CD1c-positive myeloid dendritic cell (primary cell): ENCODE data around the gene BRINP2.

ENCODE experiments used
- DNase-seq: peaks from one replicate; pipeline ENCODE4 v3.0.0-alpha.2; 2016; ENCODE audit errors: extremely low spot score

The BRINP2 gene

DNA sequence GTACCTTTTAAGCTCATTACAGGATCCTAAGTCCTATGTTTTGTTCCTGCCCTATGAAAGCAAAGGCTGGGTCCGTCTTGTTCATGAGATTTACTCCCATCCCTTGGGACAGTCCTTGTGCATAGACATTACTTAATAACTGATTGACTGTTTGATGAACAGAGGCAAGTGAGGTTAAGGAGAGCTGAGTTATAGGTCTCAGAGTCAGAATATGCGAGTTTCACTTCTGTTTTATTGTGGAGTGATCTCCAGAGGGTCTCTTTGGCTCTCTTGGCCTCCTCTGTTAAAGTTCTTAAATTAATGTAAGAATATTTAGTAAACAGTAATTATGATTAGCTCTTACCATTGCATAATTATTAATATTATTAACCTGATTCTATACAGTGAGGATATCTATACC is 52.6 kb downstream of the BRINP2 start:
- no peak for DNase-seq

DNA sequence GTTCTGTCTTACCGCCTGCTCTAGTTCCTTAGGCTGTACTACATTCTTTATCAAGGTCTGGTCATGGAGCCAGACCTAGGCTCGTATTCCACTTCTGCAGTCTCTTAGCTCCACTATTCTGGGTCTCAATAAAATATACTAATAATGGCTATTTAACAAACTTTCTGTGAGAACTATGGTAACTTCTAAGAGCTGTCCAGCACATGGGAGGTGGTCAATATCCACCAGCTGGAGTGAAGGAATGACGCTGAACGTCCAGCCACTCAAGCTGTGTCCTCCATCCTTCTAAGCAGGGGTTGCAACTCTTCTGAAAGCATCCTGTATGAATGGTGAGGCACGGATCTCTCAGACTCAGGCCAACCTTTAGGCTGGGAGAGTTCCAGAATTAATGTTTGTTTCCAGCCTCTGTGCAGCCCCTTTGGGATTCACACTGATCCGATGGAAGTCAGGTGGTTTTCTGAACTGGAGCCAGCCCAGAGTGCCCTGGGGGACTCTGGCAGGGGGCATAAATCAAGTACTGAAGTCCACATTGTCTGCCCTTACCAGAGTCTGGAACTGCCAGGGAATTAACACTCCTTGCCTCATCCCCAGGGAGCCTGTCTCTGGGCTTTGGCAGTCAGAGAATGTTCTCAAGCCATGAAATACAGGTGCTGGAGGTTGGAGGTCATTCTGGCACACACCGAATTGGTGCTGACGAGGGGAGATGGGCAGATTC is 57.4 kb downstream of the BRINP2 start:
- DNase-seq: no peak

DNA sequence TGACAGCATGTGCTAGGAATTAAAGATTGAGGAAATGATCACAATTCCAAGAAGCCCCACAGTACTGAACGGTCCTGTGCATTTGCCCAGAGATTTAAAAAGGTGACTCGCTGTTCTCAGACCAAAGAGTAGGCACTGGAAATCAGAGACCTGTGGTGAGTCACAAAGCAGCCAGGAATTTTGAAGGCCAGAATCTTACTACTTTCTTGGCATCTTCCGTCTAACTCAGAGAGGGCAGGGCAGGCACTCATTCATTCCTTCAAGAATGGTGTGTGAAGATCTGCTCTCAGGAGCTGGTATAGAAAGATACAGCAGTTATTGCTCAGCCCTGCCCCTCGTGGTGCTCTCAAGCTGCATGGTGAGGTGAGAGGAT is 57.9 kb downstream of the BRINP2 start:
- no peak for DNase-seq

DNA sequence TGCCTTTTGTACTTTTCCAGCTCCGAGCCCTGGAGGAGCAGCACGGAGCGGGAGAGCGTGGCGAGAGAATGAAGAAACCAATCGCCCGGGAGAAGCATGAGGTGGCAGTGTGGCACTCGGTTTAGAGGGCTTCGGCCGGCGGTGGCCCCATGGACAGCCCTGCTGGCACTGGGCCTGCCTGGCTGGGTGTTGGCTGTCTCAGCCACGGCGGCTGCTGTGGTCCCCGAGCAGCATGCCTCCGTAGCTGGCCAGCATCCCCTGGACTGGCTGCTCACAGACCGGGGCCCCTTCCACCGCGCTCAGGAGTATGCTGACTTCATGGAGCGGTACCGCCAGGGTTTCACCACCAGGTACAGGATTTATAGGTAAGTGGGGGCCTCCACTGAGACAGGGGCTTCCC is 59.0 kb downstream of the BRINP2 start:
- no peak for DNase-seq

DNA sequence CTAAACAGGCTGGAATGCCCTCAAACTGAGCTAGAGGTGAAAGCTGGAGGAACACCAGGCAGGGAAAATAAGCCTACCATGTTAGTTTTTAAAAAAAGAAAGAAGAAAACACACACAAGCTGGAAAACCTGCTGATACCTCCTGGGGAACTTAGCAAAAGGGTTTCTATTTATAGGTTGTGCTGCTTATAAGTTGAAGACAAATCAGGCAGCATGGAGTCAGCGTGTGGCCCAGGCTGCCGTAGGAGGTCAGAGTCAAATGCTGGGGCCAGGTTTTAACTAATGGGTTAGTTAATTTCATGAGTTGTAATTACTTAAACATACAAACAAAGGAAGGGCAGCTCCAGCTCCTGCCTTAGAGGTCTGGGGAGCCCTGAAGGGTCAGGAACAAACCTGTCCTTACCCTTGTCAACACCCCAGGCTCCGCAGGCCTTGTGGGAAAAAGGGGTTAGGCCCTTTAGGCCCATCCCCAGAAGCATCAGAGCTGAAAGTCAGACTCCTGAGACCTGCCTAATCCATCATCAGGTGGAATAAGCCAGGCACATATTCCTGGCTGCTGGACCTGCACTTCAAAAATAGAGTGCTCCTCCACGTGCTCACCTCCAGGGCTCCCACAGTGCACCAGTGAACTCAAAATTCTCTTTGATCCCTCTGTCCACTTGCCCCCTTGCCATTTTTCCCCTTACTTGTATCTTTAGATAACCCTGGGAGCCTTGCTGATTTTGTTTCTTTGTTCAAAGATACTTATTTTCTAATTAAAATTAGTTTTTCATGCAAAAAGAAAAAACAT is 59.7 kb downstream of the BRINP2 start:
- no peak for DNase-seq

DNA sequence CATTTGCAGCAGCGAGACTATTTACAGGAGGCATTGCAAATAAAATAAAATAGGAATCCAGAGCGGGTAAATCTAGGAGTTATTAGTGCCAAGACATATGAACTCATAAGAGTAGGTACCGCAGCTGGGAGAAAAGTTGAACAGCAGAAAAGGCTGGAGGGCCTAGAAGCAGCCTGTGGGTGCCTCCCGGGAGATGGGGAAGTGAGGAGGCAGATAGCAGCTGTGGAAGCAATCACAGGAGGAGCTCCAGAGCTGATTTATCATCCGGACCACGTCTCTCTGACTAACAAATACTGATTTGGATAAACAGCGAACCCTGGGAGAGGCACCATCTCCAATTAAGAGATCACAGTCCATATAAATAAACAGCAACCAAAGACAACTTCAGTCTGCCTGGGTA is 64.6 kb downstream of the BRINP2 start:
- DNase-seq: no peak

DNA sequence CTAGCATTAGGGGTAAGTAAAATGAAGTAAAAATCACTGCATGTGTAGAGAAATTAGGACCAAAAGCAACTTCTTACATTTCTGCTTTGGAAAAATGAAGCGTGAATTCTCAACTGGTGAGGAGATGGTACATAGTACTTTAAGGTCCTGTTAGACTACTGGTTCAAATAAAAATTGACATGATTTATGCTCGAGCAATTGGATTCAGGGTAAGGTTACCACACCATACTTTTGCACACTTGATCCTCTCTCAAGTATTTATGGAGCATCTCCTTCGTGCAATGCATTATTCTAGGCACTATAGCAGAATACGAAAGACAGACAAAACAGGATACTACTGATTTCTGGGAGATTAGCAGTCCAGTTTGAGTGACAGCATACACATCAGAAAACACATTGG is 66.2 kb downstream of the BRINP2 start:
- DNase-seq: no peak

DNA sequence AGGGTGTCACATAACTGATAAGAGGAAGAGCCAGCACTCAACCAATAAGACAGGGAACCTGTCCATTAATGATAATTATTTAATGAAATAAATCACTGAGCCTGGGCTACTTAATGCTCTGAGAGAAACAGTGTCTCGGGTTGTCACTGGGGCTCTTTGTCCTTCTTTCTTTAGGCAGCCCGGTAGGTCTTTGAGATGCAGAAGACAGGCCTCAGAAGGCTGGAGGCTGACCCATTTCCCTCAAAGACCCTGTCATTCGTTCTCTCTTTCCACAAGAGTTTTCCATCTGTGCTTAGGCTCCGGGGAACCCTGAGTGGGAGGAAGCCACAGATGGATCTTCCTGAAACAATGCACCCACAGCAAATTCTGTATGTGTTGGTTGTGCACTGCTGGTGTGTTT is 68.2 kb downstream of the BRINP2 start:
- DNase-seq: no peak

DNA sequence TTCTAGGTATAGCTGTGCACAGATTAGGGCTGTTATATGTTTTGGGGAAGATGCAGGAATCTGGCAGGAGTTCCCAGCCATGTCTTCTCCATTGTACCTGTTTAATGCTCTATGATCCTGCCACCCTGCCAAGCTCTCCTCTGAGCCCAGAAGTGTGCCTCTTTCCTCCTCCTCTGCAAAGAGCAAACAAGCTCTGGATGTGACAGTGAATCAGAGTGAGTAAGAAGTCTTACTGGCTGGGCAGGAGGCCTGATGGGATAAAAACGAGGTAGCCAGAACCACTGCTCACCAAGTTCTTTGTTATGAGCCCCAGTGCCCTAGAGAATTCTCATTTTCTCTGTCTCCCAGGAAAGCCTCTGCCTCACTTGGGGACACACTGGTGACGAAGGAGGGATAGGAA is 69.0 kb downstream of the BRINP2 start:
- DNase-seq: no peak

DNA sequence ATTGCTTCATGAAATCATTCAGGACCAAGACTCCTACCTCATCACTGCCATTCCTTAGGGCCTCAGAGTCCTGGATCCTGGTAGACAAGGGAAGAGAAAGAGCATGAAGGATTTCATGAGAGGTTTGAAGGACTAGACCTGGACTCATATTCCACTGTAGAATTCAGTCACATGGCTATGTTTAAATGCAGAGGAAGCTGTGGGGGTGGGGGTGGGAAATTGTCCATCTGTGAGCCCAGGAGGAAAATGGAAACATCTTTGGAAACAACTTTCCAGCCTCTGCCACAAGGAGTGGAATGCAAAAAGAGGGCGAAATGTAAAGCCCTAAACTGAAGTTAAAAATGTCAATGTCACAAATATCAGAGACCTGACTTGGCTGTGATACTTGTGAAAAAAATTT is 73.0 kb downstream of the BRINP2 start:
- DNase-seq: no peak

DNA sequence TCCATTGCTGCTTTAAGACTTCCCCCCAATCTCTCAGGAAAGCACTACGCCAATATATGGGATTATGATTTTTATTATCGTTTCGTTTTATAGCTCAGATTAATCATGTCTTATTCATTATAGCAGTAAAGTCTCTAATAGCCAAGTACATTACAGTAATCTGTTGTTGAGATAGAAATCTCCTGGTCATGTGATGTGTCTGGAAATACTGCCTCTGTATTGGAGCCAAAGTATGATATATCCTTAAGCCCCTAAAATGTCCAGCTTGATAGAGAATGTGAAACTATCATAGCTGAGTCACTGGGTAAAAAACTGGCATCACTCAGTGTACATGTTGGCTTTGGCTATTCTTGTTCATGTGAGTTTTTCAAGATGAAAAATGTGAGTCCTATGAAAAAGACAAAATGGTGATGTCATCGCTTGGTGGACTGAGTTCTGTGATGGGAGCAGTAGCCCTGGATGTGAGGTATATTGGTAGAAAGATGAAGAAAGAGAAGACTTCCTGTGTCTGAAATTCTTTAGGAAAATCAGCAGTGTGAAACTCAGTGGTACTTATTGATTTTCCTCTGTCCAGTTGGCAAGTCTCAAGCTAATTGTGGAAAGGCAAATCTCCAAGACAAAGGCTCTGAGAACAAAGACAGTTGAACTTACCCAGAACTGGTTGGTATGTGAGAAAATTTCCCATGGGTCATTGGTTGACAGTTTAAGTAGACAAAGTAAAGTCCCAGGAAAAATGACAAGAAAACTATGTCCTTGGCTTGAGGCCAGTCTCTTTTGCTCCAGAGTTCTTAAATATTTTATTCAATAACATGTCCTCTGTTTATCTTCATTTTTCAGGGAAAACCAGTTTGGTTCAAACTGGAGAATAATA is 76.2 kb downstream of the BRINP2 start:
- no peak for DNase-seq

DNA sequence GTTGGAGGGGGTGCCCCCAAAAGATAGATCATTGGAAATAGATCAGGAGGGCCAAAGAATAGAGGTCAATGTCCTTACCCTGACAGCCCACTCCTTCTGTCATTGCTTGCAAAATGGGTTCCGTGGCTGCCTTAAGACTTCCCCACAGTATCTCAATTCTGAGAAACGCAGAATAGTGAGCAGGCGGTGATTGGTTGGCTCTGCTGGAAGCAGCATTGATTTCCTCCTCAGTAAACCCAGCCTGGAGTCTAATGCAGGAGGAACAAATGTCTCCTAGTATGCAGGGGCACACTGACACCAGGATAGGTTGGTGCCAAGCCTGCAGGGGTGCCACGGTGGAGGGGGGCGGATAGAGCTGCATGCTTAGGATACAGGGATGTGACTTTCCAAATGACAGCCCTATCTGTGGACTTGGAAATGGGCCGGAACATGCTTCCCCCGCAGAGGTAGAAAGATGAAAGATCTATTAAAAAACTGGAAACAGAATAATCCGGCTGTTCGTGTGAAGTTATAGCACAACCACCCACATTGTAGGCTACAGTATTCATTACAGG is 76.9 kb downstream of the BRINP2 start:
- DNase-seq: no peak

DNA sequence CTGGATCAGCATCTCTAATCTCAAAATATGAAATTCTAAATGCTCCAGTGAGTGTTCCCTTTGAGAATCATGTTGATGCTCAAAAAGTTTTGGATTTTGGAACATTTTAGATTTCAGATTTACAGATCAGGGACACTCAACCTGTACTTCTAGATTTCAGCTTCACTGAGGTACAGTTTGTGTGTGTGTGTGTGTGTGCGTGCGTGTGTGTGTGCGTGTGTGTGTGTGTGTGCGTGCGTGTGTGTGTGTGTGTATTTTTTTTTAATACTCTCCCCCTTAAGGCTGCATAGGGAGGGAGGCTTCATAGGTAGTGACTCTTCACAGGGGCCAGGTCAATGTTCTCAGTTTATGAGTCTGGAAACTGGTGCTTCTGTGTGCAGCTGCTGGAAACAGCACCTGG is 77.5 kb downstream of the BRINP2 start:
- no peak for DNase-seq

DNA sequence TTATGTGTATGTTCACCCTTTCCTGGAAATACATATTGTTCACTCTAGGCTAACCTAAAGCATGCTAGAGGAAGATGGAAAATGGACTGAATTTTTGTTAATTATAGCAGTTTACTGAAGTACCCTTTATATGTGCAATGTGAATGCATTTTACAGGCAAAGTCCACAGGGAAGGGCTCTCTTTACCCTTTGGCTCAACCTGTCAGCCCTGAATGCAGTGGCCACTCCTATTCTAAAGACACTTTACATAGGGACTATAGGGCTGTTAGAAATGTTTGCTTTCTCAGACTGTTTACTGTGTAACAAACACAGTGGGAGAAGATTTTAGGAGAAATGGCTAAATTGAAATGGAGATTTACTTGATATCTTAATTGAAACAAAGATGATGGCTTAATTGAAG is 78.5 kb downstream of the BRINP2 start:
- no peak for DNase-seq

DNA sequence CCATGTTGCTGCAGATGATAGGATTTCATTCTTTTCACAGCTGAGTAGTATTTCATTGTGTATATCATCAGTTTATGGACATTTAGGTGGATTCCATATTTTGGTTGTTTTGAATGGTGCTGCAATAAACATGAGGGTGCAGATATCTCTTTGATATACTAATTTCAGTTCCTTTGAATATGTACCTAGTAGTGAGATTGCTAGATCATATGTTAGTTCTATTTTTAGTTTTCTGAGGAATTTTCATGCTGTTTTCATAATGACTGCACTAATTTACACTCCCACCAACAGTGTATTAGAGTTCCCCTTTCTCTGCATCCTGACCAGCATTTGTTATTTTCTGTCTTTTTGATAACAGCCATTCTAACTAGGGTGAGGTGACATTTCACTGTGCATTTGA is 82.1 kb downstream of the BRINP2 start:
- no peak for DNase-seq

DNA sequence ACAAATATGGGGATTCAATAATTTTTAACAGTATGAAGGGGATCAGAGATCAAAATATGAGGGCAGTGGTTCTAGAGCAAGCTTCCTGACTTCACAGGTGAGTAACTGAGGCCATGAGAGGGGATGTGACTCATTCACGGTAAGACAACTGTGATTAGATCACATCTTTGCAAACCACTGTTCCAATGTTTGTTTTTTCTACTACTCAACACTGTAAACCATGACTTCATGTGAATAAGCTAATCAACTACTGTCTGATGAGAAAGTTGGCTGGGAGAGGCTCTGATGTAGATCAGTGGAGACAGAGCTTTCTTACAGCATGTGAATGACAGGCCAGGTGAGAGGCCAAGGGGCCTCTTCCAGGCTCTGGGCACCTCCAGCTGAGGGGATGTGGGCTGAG is 84.7 kb downstream of the BRINP2 start:
- no peak for DNase-seq

DNA sequence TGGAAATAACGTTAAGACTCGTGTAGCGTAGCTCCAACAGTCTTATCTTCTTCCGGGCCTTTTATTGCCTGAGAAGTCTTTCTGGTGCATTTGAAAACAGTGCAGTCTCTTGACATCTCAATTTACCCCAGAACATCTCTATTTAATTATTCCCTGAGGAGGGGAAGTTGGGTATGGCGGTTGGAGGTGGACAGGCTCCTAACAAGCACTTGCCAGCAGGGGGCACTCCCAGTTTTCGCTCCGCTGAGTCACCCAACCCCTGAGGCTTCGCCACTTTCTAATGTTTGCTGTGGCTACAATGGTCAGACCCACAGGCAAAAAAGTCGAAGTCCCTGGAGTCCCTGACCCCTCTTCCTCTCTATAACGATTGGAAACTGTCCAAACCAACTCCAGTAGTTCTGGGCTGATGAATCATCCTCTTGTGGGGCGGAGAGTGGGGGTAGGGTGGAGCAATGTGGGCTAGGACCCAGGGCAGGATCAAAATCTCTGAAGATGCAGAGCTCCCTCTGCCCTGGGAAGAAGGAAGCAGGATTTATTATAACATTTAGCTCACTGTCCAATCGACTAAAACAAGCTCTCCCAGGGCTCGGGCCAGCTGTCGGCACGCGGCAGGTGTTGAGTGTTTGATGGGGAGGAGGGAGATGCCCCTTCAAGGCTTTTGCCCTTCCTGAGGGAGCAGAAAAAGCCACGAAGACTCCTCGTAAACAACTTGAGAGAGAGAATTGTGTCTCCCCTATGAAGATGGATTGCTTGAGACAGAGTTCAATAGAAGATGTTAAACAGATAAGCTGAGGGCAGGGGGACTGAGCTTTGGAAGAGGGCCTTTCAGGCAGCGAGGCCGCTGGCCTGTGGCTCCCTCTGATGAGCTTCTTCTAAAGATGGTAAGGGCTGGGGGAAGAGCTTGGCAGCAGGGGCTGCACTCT is 85.7 kb downstream of the BRINP2 start:
- peak; percentile 7 for DNase-seq

DNA sequence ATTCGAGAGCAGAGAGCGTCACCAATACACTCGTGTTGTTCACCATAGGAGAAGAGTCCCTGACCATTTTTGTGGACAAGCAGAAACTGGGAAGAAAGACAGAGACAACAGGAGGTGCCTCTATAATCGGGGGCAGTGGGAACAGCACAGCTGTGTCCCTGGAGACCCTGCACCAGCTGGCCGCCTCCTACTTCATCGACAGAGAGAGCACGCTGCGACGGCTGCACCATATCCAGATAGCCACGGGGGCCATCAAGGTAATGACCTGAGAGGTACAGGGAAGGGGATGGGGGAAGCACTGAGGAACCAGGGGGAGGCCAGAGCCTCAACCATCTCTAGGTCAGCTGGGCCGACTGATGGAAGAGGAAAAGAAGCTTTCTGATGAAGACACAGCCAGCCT is 86.4 kb downstream of the BRINP2 start:
- DNase-seq: no peak

DNA sequence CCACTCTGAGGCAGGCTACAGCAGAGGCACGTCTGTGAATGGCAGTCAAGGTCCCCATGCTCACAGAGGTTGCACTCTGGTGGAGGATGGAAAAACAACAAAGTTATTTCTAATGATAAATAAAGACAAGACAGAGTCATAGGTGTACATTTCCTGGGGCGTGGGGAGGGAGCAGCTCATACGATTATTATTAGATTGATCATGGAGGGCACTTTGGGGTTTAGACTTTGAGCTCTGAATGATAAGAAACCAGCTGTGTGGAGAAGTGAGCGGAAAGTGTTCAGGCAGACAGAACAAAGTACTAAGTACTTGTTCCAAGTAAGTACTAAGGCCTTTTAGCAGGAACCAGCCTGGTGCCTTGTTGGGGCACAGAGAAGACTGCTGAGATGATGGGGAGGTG is 86.8 kb downstream of the BRINP2 start:
- DNase-seq: no peak

DNA sequence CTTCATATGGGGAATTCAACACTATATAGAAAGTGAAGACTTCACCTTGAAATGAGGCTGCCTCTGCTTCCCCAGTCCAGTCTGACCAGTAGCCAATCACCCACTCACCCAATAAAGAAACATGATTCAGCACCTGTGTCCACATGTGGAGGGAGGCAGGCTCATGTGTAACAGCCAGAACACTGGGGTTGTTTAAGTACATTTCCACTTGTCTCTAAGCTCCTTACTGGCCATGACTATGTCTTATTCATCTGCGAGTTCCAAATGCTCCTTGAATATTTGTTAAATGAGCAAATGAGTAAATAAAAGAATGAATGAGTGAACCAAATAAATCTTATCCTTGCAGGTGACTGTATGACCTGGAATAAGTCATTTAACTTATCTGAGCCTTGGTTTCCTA is 100.1 kb downstream of the BRINP2 start:
- no peak for DNase-seq

DNA sequence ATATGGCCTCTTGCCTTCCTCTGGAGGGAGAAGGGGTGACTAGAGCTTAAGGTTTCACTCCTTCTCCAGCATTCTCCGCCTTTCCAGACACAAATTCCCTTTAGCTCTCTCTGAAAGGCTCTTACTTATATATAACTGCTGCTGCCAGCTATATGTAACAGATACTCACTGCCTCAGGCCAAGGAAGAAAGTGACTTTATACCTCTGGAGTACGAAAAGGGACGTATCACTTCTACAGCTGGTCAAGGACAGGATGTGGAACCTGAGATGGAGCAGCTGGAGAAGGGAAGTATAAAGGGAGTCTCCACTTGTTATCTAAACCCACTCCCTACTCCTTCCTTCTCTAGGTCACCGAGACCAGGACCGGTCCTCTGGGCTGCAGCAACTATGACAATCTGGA is 102.4 kb downstream of the BRINP2 start:
- DNase-seq: no peak
